Activated CD4-positive, alpha-beta T cell treated with anti-CD3 and anti-CD28 coated beads, Interleukin-2, amount 50 U/mL, for 48 hours (primary cell): ENCODE results near the gene FIG4.

ENCODE experiments used
- DNase-seq, 2 experiments: peaks; one replicate each; pipeline ENCODE4 v3.0.0-alpha.2; 2020

Gene FIG4

DNA sequence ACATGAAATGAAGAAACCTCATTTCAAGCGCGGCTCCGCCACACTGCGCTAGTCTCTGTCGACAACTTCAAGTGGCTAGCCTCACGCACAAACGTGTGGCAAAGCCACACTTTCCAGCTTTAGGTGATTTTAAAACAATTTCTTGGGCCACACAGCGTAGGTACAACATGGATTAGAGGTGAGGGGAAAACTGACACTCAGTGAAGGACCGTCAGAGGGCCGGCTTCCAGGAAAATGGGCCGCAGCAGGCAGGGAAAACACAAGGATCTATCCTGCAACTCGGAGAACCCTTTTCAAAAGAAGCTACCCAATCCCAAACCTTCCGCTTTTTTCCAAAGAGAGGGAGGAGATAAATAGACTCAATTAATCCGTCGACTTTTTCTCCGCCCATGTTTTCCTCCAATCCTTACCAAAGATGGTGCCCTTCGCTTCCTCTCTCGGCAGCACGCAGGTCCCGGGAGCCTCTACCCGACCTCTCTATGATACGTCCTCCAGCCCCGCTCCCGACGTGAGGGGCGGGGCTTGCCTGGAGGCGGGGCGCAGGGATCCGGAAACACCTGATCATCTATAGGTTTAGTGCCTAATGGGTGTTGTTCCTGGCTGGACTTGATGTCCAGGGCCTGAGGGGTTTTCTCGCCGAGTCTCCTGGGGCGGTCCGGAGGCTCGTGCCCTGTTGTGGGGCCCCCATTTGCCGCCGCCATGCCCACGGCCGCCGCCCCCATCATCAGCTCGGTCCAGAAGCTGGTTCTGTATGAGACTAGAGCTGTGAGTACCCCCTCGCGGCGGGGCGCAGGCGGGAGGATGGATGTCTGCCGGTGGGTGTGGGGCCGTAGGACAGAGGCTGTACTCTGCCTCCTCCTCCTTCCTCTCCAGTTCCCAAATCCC lies at the start of gene FIG4, which contains the start of gene AK9:
FIG4 (plus strand) TSS at position 560 of the 885 bp plus-strand sequence; CDS start at position 700, 140 bp downstream.
AK9 (minus strand) TSS at position 466 of the 885 bp plus-strand sequence. CDS start 15,457 bp downstream, outside the sequence.
- DNase-seq: peak; percentile 96

DNA sequence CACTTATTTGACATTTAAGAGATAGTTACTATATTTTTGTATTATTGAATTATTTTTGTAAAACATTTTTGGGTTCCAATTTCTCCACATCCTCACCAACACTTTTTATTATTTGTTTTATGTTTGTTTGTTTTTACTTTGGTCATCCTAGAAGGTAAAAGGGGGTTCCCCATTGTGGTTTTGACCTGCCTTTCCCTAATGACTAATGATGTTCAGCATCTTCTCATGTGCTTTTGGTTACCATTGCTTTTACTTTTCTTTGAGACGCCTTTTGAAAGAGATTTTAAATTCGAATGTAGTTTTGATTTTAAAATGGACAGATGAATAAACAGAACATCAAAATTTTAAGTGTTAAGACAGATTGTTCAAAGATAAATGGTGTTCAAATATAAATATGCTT lies 47.0 kb upstream of the FIG4 start:
- DNase-seq: no peak

DNA sequence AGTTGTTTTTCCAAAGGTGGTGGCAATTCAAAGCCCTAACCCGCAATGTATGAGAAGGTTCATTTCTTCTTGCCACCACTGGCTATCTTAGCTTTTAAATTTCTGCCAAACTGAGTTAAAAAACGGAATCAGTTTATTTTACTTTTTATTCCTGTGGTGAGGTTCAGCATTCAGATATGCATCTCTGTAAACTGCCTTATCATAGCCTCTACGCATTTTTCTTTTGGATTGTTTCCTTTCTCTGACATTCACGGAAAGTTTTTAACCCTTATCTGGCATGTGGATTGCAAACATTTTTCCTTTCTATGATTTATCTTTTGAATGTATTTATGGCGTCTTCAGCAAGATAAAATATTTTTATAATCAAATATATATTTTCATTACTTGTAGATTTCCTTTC lies 37.8 kb upstream of the FIG4 start:
- DNase-seq: no peak

DNA sequence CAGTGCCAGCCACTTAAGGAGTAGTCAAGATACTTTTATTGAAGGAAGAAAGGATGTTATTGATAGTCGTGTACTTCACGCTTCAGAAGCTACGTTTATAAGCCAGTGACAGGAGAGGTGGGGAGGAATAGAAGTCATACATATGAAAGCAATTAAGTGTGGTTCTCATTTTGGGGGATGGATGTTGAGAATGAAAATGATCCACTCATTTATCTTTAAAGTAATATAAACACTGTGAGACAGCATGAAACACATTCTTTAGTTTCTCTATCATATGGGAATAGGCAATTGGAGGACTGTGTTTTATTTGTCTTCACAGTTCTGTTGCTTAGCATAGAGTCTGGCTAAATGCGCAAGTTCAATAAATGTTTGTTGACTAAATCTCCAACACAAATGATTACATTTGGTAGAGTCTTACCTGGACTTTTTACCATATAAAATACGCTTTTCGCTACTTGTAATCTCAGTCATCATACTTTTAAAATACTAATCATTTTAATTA lies 35.3 kb upstream of the FIG4 start:
- DNase-seq: no peak

DNA sequence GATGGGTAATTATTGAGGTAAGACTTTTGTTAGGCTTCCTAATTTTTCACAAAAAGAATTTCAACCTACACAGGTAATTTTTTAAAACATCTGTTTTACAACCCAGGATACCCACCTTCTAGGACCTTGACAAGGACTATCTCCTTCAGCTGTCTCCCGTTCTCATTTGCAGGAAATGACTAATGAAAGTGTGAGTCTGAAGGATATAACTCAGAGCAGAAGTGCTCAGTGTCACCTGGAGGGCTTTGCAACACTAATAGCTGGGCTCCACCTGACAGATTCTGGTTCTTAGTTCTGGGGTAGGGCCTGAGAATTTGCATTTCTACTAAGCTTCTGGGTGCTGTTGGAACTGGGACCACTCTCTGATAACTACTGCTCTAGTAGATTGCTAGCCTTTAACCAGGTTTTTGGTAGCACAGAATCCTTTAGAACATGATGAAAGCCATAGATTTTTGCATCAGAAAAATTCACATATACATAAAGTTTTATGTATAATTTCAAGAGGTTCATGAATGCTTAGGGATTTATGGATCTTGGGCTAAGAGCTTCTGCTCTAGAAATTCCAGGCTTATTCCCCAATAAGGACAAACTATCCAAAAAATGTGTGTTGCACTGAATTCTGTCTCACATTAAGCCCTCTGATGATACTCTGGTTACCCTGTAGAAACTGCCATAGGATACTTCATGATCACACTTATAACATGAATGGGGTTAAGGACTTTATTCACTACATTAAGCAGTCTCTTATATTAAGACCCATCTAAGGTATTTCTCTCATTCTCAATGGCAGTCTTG lies 30.4 kb upstream of the FIG4 start:
- no peak for DNase-seq

DNA sequence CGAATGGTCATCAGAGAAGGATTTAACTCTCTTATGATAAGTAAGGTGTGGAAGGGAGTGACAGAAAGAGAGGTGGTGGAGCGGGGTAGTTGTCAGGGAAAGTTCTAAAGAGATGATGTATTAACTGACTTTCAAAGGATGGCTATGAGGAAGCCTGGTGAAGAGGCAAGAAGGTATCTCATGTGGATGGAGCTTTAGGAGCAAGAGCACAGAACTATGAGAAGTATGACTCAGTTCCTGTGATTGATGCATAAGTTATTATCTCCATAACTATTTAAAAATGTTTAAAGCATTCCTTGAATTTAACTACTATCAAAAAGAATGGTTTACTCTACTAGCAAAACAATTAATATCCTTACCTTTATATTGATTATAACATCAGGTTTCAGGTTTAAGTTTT lies 28.9 kb upstream of the FIG4 start:
- no peak for DNase-seq

DNA sequence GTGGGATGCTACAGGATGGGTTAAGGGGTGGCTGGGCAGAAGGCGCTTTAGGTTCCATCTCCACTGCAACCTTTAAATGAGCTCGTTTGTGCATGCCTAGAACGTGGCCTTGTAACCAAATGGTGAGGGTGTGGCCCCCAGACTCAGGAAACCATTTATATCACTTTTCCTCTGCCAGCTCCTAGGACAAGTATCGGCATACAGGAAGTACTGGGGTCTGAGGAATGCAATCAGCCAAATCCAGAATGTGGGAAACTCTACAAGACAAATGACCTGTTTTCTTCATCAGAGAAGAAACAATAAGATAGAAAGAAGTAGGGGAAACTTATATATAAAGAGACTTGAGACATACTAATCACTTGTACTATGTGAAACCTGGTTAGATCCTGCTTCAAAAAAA lies 21.3 kb upstream of the FIG4 start:
- no peak for DNase-seq

DNA sequence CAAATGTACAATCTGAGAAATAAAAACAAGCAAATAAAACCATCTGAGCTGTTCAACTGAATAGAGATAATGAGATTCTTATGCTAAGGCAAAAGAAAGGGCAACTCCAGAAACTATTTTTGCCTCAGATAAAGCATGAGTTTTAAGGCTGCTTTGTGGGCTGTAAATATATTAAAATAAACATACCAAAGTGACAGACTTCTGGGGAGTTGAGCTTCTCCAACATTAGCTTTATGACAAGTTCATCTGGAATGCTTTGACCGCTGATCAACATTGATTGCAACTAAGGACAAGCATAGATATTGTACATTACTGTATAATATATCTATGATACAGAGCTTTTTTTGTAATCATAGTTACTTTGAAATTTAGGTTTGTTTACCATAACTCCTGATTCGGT lies 19.4 kb upstream of the FIG4 start:
- DNase-seq: no peak

DNA sequence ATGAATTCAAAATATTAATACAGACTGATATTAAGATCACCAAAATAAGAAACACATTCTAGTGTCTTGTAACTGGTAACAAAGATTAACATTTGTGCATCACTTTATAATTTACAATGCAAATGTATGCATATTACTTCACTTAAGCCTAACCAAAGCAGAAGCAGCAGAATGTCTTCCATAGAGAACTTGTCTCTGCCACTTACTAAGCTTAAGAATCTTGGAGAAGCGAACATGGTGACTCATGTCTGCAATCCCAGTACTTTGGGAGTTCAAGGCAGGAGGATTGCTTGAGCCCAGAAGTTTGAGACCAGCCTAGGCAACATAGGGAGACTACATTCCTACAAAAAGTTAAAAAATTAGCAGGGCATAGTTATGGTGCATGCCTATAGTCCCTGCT lies 18.9 kb upstream of the FIG4 start:
- DNase-seq: no peak

DNA sequence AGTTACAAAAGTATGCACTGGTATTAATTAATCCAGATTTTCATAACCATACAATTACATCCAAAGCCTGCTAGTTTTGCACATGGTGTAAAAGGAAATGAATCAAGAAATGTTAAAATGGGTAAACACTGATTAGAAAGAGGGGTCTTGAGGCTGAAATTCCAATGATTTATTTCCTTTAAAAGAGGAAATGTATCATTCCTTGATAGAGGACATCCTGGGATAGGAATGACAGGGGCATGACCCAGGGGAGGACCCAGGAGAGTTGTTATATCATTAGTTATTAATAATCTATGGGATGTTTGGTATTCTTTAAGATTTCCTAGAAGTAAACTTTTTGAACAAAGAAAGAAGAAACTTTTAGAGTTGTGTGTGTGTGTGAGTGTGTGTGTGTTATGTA lies 18.3 kb upstream of the FIG4 start:
- DNase-seq: no peak

DNA sequence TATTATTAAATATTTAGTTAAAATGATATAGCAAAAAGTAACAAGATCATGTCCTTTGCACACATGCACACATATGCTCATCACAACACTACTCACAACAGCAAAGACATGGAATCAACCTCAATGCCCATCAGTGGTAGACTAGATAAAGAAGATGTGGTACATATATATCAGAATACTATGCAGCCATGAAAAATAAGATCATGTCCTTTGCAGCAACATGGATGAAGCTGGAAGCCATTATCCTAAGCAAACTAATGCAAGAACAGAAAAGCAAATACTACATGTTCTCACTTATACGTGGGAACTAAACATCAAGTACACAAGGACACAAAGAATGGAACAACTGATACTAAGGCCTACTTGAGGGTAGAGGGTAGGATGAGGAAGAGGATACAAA lies 14.4 kb upstream of the FIG4 start:
- DNase-seq: no peak

DNA sequence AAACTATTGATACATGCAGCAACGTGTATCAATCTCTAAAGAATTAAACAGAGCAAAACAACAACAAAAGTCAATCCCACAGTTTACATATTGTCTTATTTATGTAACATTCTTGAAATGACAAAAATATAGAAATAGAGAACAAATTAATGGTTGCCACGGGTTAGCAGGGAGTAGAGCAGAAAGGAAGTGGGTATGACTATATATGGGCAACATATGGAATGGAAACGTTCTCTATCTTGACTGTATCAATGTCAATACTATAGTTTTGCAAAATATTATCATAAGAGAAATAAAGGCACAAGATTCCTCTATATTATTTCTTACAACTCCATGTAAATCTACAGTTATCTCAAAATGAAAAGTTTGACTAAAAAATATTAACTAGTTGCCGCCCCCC lies 12.9 kb upstream of the FIG4 start:
- DNase-seq: no peak

DNA sequence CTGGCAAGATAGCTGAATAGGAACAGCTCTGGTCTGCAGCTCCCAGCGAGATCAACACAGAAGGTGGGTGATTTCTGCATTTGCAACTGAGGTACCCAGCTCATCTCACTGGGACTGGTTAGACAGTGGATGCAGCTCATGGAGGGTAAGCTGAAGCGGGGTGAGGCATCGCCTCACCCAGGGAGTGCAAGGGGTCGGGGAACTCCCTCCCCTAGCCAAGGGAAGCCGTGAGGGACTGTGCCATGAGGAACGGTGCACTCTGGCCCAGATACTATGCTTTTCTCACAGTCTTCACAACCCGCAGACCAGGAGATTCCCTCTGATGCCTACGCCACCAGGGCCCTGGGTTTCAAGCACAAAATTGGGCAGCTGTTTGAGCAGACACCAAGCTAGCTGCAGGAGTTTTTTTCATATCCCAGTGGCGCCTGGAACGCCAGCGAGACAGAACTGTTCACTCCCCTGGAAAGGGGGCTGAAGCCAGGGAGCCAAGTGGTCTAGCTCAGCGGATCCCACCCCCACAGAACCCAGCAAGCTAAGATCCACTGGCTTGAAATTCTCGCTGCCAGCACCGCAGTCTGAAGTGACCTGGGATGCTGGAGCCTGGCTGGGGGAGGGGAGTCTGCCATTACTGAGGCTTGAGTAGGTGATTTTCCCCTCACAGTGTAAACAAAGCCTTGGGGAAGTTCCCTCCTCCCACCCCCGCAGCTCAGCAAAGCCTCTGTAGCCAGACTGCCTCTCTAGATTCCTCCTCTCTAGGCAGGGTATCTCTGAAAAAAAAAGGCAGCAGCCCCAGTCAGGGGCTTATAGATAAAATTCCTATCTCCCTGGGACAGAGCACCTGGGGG lies 12.2 kb upstream of the FIG4 start:
- peak in 1 of 2 experiments; percentile 20 for DNase-seq

DNA sequence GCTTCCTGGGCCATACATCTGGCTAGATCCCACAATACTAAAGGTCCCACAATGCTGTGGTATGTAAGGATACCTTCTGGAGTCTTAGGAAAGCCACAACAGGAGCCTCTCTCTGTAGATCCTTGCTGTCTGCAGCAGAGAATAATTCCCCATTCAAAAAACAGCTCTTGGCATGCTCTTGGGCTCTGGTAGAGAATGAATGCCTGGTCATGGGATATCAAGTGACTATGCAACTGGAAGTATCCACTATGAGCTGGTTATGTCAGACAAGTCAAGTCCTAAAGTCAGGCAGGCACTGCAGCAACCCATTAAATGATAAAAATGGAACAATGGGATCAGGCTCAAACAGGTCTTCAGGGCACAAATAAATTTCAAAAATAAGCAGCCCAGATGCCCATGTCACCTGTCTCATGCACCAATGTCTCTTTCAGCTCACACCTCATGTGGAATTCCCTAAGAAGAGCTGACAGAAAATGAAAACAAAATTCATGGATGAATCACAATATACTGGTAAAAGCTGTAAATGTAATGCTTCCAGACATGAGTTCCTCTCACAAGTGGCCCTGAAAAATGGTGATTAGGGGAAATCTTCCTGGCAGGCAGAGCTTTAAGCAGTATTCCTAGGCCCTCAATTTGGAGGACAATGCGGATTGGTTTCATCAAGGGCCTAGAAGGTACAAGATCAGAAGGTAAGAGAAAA lies 4.4 kb upstream of the FIG4 start:
- DNase-seq: no peak

DNA sequence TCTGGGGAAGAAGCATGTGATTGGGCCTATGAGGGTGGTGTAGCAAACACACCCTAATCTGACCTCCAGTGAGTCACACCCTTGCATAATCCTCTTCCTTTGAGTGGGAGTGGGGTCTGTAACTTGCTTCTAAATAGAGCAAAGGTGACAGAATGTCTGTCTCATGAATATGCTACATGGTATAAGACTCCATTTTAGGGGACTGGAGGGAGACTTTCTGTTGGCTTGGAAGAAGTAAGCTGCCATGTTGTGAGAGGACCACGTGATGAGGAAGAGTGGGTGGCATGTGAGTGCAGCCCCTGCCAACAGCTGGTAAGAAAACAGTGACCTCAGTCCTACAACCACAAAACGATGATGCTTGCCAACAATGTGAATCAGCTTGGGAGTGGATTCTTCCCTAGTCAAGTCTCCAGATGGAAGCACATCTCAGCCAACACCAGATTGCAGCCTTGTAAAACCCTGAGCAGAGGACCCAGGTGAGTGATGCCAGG lies 3.8 kb upstream of the FIG4 start:
- peak in 1 of 2 experiments; percentile 10 for DNase-seq

DNA sequence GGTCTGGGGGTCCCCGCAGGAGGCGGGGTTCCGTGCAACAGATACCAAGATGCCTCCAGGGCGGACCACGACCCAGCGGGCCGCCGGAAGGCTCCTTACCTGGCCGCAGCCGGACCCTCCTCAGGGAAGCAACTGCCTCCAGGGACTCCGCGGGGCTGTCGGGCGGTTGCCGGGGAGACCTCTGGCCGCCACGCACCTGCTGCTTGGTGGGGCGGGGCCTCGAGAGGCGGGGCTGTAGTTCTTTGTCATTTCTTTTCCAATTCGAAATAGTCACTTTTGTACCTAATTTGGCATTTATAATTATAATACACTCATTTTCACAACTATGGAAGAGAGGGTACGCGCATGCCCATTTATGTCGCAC lies 741 bp upstream of the FIG4 start:
- DNase-seq: peak; percentile 71 to 78

DNA sequence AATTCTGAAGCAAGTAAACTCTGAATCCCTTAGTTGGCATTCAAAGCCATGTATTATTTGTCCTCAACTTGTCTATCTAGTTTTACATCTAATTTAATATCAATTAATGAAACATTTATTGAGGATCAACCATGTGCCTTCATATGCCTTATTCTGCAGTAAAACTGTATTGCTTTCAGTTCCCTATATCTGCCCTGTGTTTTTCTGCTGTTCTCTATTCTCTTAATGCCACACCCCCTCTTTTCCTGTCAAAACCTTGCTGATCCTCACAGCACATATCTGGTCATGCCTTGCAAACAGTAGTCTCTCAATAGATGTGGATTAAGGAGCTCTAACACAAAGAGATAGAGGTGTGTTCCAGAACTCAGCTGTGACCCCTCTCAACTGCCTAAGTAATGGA lies 2.0 kb downstream of the FIG4 start:
- DNase-seq: no peak

DNA sequence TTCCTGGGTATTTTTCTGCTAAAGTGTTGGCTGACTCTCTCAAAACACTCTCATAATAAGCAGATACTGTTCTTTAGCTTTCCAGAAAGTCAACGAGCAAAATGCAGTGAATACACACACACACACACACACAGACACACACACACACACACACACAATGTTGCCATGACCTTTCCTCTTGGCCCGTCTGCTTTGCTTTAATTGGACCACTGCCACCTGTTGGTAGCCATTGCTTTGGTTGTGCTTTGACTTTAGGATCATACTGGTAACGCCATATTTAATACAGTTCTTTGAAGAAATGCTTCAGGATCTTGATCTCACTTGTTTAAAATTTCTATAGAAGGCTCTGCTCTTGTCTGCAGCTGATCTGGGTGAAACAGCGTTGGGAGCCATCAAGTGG lies 4.4 kb downstream of the FIG4 start:
- peak in 1 of 2 experiments; percentile 10 for DNase-seq

DNA sequence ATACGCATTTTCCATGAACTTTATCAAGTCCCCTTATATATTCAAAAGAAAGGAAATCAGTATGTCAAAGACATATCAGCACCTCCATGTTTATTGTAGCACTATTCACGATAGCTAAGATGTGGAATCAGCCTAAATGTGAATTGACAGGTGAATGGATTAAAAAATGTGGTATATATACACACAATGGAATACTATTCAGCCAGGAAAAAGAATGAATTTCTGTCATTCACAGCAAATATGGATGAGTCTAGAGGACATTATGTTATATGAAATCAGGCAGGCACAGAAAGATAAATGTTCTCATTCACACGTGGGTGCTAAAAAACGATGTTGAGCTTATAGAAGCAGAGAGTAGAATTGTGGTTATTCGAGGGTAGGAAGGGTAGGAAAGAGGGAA lies 5.3 kb downstream of the FIG4 start:
- no peak for DNase-seq

DNA sequence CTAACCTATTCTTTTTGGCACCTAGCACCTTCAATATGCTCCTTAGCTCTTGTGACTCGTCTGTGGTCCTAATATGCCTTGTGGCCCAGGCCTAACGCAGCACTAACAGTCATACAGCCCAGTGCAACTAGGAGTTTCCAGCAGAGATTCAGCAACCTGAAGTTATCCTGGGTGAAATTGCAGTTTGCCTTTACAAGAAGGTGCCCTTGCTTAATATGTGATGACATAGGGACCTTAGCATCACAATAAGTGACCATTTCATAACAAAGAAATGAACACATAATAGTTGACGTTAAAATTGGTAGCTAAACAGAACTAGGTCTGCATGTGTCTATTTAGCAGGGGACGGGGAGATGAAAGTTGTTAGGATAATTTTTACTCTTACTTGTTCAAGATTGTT lies 10.1 kb downstream of the FIG4 start:
- DNase-seq: no peak

DNA sequence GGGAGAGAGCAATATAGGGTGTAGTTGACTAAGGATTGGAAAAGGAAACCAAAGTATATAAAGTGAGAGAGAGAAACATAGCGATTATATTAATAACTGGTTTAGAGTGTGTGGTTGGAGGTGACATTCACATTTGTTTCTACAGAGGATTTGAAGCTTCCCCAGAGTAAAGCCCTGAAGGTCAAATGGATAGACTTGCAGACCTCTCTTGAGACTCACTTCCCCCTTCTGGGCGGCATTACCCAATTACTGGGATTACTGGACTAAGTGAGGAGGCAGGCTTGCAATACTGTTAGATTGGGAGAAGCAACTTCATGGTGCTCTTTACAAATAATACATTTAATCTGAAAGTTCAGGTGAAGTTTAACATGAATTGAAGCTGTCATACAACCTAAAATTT lies 10.7 kb downstream of the FIG4 start:
- no peak for DNase-seq

DNA sequence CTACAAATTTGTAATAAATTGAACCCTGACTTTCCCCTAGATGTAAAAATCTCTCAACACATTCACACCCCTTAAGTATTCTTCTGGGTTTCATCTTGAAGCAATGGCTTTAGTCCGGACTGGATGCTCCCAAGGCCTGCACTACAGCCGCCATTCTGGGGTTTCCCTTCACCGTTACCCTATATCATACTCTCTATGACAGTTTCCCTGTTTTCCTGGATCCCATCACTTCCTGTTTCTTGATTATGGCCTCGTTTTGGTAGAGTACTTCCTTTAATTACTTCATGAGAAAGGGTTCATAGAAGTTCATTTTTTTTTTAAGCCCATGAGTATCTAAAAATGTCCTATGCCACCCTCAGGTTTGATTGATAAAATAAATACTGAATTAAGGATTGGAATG lies 11.7 kb downstream of the FIG4 start:
- DNase-seq: no peak
